ENCODE results near the gene MAGEB1.

DNA sequence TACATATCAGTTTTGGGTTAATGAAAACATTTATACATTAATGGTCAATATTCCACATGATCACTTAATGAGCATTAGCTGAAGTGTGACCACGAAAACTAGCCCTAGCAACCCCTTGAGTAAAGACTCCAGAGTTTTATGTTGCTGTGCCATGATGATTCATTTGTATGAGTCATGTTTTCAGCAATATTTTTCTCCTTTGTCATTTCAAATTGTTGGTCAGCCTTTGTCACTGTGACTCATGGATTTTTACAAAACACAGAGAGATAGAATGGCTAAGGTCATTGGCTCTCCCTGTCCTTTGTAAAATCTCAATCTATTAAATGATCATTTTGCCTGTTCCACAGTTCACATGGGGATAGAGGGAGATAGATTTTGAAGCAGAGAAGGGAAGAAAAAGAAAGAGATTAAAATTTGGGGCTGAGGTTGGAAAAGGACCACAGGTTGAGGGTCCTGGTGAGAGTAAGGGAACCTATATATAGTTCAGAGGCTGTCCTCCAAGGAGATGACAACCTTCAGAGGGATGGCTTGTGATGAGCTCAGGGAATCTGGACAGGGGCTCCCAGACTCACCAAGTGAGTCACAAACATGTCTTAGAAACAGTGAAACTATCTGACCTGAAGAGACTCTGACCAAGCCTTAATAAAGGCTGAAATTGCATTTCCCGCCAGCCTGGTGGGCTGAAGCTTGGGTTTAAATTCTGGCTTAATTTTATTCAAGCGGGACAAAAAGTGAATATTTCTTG is 36.7 kb downstream of the MAGEB1 start:
- TF ChIP-seq ZBTB21 (CRISPR knock-in tag; IDR thresholded peaks at IDR 0.05; ENCODE audit: borderline replicate concordance) (no peak), JUN (CRISPR knock-in tag; IDR thresholded peaks at IDR 0.05) (no peak), ZNF232 (CRISPR knock-in tag; IDR thresholded peaks at IDR 0.05) (no peak), ZNF121 (CRISPR knock-in tag; IDR thresholded peaks at IDR 0.05) (no peak), ZNF317 (CRISPR knock-in tag; IDR thresholded peaks at IDR 0.05; ENCODE audit: borderline replicate concordance, low read depth) (no peak), TEAD4 (CRISPR knock-in tag; IDR thresholded peaks at IDR 0.05) (no peak)
- TF ChIP-seq, protein P1, sequence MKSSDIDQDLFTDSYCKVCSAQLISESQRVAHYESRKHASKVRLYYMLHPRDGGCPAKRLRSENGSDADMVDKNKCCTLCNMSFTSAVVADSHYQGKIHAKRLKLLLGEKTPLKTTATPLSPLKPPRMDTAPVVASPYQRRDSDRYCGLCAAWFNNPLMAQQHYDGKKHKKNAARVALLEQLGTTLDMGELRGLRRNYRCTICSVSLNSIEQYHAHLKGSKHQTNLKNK (CRISPR knock-in tag; IDR thresholded peaks at IDR 0.05): no peak
- TF ChIP-seq, protein P2, sequence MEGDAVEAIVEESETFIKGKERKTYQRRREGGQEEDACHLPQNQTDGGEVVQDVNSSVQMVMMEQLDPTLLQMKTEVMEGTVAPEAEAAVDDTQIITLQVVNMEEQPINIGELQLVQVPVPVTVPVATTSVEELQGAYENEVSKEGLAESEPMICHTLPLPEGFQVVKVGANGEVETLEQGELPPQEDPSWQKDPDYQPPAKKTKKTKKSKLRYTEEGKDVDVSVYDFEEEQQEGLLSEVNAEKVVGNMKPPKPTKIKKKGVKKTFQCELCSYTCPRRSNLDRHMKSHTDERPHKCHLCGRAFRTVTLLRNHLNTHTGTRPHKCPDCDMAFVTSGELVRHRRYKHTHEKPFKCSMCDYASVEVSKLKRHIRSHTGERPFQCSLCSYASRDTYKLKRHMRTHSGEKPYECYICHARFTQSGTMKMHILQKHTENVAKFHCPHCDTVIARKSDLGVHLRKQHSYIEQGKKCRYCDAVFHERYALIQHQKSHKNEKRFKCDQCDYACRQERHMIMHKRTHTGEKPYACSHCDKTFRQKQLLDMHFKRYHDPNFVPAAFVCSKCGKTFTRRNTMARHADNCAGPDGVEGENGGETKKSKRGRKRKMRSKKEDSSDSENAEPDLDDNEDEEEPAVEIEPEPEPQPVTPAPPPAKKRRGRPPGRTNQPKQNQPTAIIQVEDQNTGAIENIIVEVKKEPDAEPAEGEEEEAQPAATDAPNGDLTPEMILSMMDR (IDR thresholded peaks at IDR 0.05): no peak
- TF ChIP-seq, protein P3, sequence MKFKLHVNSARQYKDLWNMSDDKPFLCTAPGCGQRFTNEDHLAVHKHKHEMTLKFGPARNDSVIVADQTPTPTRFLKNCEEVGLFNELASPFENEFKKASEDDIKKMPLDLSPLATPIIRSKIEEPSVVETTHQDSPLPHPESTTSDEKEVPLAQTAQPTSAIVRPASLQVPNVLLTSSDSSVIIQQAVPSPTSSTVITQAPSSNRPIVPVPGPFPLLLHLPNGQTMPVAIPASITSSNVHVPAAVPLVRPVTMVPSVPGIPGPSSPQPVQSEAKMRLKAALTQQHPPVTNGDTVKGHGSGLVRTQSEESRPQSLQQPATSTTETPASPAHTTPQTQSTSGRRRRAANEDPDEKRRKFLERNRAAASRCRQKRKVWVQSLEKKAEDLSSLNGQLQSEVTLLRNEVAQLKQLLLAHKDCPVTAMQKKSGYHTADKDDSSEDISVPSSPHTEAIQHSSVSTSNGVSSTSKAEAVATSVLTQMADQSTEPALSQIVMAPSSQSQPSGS (CRISPR knock-in tag; IDR thresholded peaks at IDR 0.05; ENCODE audit: borderline replicate concordance, low read depth): no peak
- TF ChIP-seq, protein P4, sequence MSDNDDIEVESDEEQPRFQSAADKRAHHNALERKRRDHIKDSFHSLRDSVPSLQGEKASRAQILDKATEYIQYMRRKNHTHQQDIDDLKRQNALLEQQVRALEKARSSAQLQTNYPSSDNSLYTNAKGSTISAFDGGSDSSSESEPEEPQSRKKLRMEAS (CRISPR knock-in tag; IDR thresholded peaks at IDR 0.05): no peak
- TF ChIP-seq, protein P5, sequence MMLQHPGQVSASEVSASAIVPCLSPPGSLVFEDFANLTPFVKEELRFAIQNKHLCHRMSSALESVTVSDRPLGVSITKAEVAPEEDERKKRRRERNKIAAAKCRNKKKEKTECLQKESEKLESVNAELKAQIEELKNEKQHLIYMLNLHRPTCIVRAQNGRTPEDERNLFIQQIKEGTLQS (CRISPR knock-in tag; conservative IDR thresholded peaks at IDR 0.05): no peak
- TF ChIP-seq, protein P6, sequence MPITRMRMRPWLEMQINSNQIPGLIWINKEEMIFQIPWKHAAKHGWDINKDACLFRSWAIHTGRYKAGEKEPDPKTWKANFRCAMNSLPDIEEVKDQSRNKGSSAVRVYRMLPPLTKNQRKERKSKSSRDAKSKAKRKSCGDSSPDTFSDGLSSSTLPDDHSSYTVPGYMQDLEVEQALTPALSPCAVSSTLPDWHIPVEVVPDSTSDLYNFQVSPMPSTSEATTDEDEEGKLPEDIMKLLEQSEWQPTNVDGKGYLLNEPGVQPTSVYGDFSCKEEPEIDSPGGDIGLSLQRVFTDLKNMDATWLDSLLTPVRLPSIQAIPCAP (CRISPR knock-in tag; IDR thresholded peaks at IDR 0.05): no peak
